HepG2 (cell line): ENCODE data around the gene TFEB. TPM values are rescaled to one million over a fixed set of nuclear protein-coding genes. Genes with fewer than 3 reads are reported as not detected.

Experiments used
- ASH2L ChIP-seq: fragments of 300-600, 200-600 bp; sonication (generic); IDR thresholded peaks from 2 replicates; pipeline ENCODE4 v1.7.0; 2017; ENCODE audit warnings: low read depth, mild to moderate bottlenecking, moderate library complexity, mixed read lengths, low read length; ENCODE audit not compliant: insufficient read length
- BCL6 ChIP-seq: IDR thresholded peaks from 2 replicates; pipeline ENCODE4 v1.6.1; 2016; ENCODE audit warnings: missing genetic modification reagents, missing compliant biosample characterization
- HIC2 ChIP-seq: sonication (generic); formaldehyde crosslinking; IDR thresholded peaks from 2 replicates; pipeline ENCODE4 v1.9.0; 2022; ENCODE audit warnings: low read depth, missing genetic modification reagents
- HNRNPK ChIP-seq: fragments of 200-400 bp; formaldehyde crosslinking; IDR thresholded peaks from 2 replicates; pipeline ENCODE4 v1.6.1; 2018; ENCODE audit warnings: low read length, low read depth, moderate library complexity, mild to moderate bottlenecking; ENCODE audit not compliant: poor library complexity, severe bottlenecking
- KLF11 ChIP-seq: IDR thresholded peaks from 2 replicates; pipeline ENCODE4 v1.6.1; 2016; ENCODE audit warnings: missing compliant biosample characterization
- KLF13 ChIP-seq: sonication (generic); formaldehyde crosslinking; IDR thresholded peaks from 2 replicates; pipeline ENCODE4 v1.4.0; 2020; ENCODE audit warnings: mild to moderate bottlenecking, missing genetic modification reagents
- LCORL ChIP-seq, 2 experiments: fragments of 450-650 bp in 1 of 2; sonication (generic) in 1 of 2; formaldehyde crosslinking in 1 of 2; IDR thresholded peaks; 2 replicates each; pipeline versions ENCODE4 v1.5.0 to v1.6.1; 2017 to 2020; ENCODE audit warnings: antibody characterized with exemption in 1 of 2, missing genetic modification reagents in 1 of 2
- MTF1 ChIP-seq: sonication (generic); formaldehyde crosslinking; IDR thresholded peaks from 2 replicates; pipeline ENCODE4 v1.5.0; 2020; ENCODE audit warnings: missing genetic modification reagents
- PBX2 ChIP-seq: IDR thresholded peaks from 2 replicates; pipeline ENCODE4 v1.6.1; 2016; ENCODE audit warnings: control low read depth
- REST ChIP-seq, 2 experiments: IDR thresholded peaks; 2 replicates each; pipeline ENCODE4 v1.6.1; 2011 to 2012; ENCODE audit warnings: low read length in 2 of 2, borderline replicate concordance in 1 of 2, low read depth in 1 of 2, mild to moderate bottlenecking in 1 of 2, moderate library complexity in 1 of 2
- SP2 ChIP-seq: sonication (generic); formaldehyde crosslinking; IDR thresholded peaks from 2 replicates; pipeline ENCODE4 v1.5.1; 2020; ENCODE audit warnings: mild to moderate bottlenecking, missing genetic modification reagents
- SYNCRIP ChIP-seq: fragments of 200-400 bp; formaldehyde crosslinking; IDR thresholded peaks from 2 replicates; pipeline ENCODE4 v1.6.1; 2018; ENCODE audit warnings: mild to moderate bottlenecking, low read depth, low read length; ENCODE audit not compliant: insufficient read depth
- TARDBP ChIP-seq: sonication (generic); formaldehyde crosslinking; IDR thresholded peaks from 2 replicates; pipeline ENCODE4 v1.8.0; 2022; ENCODE audit warnings: mild to moderate bottlenecking, missing genetic modification reagents
- U2AF1 ChIP-seq: fragments of 200-400 bp; formaldehyde crosslinking; optimal IDR thresholded peaks from 2 replicates; pipeline ENCODE3; 2017; ENCODE audit warnings: mild to moderate bottlenecking, low read depth, low read length
- ZFY ChIP-seq: sonication (generic); formaldehyde crosslinking; IDR thresholded peaks from 2 replicates; pipeline ENCODE4 v1.4.0; 2020; ENCODE audit warnings: missing genetic modification reagents
- ZKSCAN8 ChIP-seq: IDR thresholded peaks from 2 replicates; pipeline ENCODE4 v1.6.1; 2016; ENCODE audit warnings: borderline replicate concordance, missing genetic modification reagents, missing compliant biosample characterization
- ZMYM2 ChIP-seq: sonication (generic); formaldehyde crosslinking; IDR thresholded peaks from 2 replicates; pipeline ENCODE4 v1.8.0; 2022; ENCODE audit warnings: mild to moderate bottlenecking, missing genetic modification reagents
- ZNF263 ChIP-seq: sonication (generic); formaldehyde crosslinking; IDR thresholded peaks from 2 replicates; pipeline ENCODE4 v1.4.0; 2020; ENCODE audit warnings: missing genetic modification reagents
- ZNF550 ChIP-seq: sonication (generic); formaldehyde crosslinking; IDR thresholded peaks from 2 replicates; pipeline ENCODE4 v1.4.0; 2020; ENCODE audit warnings: mild to moderate bottlenecking, missing genetic modification reagents, borderline replicate concordance
- ZNF616 ChIP-seq: sonication (generic); formaldehyde crosslinking; IDR thresholded peaks from 2 replicates; pipeline ENCODE4 v1.5.0; 2020; ENCODE audit warnings: low read depth, mild to moderate bottlenecking, missing genetic modification reagents
- polyA plus RNA-seq, 8 experiments: library from polyadenylated mRNA; depleted of rRNA in 3 of 8; stranded (reverse) in 7 of 8; unstranded in 1 of 8; fragments of >200 nt; fragmentation: Illumina TruSeq in 4 of 8; extraction: Trizol in 4 of 8; gene quantifications; 2 replicates each; pipeline versions ENCODE4 v1.2.1 to v1.2.3, GENCODE V29; 2011 to 2016; ENCODE audit warnings: low read depth in 4 of 8, missing spikeins in 1 of 8, mixed read lengths in 1 of 8; ENCODE audit not compliant: insufficient read depth in 1 of 8
- total RNA-seq, 5 experiments: library from RNA; depleted of rRNA; stranded (reverse); fragments of >200 nt; fragmentation: Illumina TruSeq; extraction: Trizol; gene quantifications; 2 replicates each; pipeline ENCODE4 v1.2.3, GENCODE V29; 2016; ENCODE audit warnings: low read depth in 1 of 5
- TF ChIP-seq, protein P1 (sequence below): IDR thresholded peaks from 2 replicates; pipeline ENCODE4 v1.6.1; 2016

The TFEB gene
- total and polyA plus RNA-seq, 2 of the 13 experiments (the other 11 are each of a cell fraction or from before 2014, with no cell fraction given) = 13.3 to 18.7 TPM

DNA sequence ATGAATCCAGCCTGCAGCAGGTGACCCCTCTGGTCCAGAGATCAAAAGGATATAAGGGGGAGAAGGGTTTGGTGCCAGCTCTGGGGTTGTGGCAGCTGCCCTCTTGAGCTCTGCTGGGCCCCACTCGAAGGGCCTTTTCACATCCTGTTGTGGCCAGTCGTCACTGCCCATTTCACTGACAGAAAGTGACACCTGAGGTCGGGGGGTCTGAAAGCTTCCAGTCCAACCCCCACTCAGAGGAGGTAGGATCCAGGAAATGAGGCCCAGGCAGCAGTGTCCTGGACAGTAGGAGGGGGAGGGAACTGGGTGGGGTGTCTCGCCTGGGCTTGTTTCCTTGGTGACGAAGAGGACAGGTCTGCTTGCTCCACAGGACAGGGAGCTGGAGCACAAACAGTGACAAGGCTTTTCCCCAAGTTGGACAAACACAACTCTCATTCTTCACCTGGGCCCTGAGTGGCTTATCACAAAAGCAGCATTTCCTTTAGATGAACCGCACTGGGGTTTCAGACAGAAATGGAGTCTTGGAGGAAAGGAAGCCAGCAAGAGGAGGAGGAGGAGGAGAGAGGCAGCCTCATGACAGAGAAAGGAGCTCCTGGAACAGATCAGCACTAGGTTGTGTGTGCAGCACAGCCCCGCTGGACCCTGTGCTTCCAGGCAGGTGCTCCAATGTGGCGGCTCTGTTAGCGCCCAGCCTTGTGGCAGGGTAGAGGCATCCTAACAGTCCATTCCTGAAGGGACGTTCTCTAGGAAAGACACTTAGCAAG lies 33.3 kb upstream of the TFEB start (continued):
- no peak; the same call in 1 of the 2 replicates for TF ChIP-seq PBX2 (CRISPR knock-in tag)
- TF ChIP-seq ZFY (CRISPR knock-in tag) = peak; percentile 60; the same call in 1 of the 2 replicates
- TF ChIP-seq ASH2L = peak; percentile 88
- TF ChIP-seq, protein P1, sequence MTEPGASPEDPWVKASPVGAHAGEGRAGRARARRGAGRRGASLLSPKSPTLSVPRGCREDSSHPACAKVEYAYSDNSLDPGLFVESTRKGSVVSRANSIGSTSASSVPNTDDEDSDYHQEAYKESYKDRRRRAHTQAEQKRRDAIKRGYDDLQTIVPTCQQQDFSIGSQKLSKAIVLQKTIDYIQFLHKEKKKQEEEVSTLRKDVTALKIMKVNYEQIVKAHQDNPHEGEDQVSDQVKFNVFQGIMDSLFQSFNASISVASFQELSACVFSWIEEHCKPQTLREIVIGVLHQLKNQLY (CRISPR knock-in tag) = no peak
- peak; percentile 56 for TF ChIP-seq U2AF1
- TF ChIP-seq ZNF263 (CRISPR knock-in tag) = peak; percentile 37
- no peak for TF ChIP-seq HNRNPK
- no peak for TF ChIP-seq ZNF616 (CRISPR knock-in tag)
- no peak for TF ChIP-seq SP2
- no peak for TF ChIP-seq MTF1 (CRISPR knock-in tag)
- TF ChIP-seq ZKSCAN8 (CRISPR knock-in tag) = 0 out of 2 replicates have a peak, but pooled peaks have one; percentile 20
- peak; percentile 71 for TF ChIP-seq ZMYM2 (CRISPR knock-in tag)
- TF ChIP-seq ZNF550 (CRISPR knock-in tag) = no peak
- no peak for TF ChIP-seq LCORL (IDR thresholded peaks at IDR 0.05)
- 0 out of 2 replicates have a peak, but pooled peaks have one; percentile 42 for TF ChIP-seq LCORL (CRISPR knock-in tag; IDR thresholded peaks at IDR 0.05)
- peak; percentile 81 for TF ChIP-seq TARDBP (CRISPR knock-in tag)
- TF ChIP-seq KLF13 (CRISPR knock-in tag) = no peak
- TF ChIP-seq KLF11 (CRISPR knock-in tag) = 0 out of 2 replicates have a peak, but pooled peaks have one; percentile 7
- TF ChIP-seq REST (IDR thresholded peaks at IDR 0.05; ENCODE audit: borderline replicate concordance in 1 of 2, low read depth in 1 of 2, low read length in 2 of 2) = 0 out of 4 replicates have a peak, but pooled peaks of 1 of the 2 experiments have one; percentile 29
- TF ChIP-seq BCL6 (CRISPR knock-in tag) = peak; percentile 82
- peak; percentile 96 for TF ChIP-seq HIC2 (CRISPR knock-in tag)
- TF ChIP-seq SYNCRIP = no peak
